T47D (cell line): ENCODE measurements around the gene KLK10.

Experiments
- DNase-seq, 2 experiments: peaks; one replicate each; pipeline versions ENCODE4 v3.0.0 to v3.0.0-alpha.2; 2011 to 2012; ENCODE audit warnings: low read depth in 1 of 2, low spot score in 1 of 2
- JUND ChIP-seq: IDR thresholded peaks from 2 replicates; pipeline ENCODE4 v1.6.1; 2012; ENCODE audit warnings: low read depth
- in situ Hi-C: cut with HindIII; loops from 2 replicates; pipeline ENCODE4 v1.10.0; 2016; ENCODE audit warnings: low sequenced_read_pairs, low pct_unique_long_range_greater_than_20kb

KLK10 gene

DNA sequence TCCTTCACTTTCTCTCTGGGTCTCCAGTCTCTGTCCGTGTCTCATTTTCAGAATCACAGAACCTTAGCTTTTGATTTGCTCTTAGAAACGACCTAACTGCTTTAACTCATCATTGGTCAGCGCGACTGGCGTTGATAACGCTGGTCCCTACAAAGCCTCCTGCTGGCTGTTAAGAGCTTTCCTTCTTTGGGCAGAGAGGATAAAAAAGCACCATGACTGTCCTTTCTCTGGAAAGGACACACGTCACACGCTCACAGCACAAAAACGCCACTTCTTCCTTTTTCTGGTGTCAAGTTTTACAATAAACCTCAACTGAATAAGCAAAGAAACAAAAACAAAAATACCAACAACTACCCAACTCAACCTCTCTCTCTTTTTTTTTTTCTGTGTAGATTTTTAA, 17.0 kb upstream of the KLK10 start:
- in situ Hi-C loops, result no loop called here
- no peak for DNase-seq
- no peak for TF ChIP-seq JUND

DNA sequence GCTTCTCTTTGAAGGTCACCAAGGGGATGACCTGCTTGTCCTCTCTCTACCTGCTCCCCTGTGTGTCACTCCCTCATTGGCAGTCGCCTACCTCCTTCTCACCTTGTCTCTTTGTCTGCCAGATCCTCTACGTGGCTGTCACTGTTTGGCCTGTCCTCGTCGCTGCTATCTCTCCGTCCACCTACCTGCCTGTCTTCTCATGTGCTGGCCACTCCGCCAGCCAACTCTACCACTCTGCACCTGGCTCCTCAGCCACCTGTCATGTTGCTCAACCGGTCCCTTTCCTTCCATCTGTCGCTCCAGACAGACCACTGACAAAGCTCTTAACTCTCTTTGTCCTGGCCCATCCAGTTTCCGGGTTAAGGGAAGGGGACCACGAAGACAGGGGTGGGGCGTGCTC, 15.2 kb upstream of the KLK10 start, which contains the start of gene KLK12:
KLK12 (minus strand) TSS at position 299 of the 400 bp plus-strand sequence. CDS start 381 bp downstream, outside the sequence.
- no peak for DNase-seq
- in situ Hi-C loops, result no loop called here
- no peak for TF ChIP-seq JUND

DNA sequence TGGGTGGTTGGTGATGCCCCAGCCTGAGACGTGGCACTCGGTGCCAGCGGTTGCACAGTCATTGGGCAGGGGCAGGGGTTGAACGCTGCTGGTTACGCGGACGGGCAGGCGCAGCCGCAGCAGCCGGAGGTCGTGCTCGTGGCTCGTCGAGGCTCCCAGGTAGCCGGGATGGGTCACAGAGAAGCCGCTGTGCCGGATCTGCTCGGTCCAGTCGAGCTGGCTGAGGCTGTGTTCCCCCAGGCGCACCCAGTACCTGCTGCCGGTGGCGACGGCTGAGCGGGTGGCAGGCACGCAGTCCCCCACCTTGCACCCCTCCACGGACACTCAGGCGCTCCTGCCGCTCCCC, 12.3 kb upstream of the KLK10 start:
- TF ChIP-seq JUND, result no peak
- in situ Hi-C loops, result no loop called here
- no peak for DNase-seq

DNA sequence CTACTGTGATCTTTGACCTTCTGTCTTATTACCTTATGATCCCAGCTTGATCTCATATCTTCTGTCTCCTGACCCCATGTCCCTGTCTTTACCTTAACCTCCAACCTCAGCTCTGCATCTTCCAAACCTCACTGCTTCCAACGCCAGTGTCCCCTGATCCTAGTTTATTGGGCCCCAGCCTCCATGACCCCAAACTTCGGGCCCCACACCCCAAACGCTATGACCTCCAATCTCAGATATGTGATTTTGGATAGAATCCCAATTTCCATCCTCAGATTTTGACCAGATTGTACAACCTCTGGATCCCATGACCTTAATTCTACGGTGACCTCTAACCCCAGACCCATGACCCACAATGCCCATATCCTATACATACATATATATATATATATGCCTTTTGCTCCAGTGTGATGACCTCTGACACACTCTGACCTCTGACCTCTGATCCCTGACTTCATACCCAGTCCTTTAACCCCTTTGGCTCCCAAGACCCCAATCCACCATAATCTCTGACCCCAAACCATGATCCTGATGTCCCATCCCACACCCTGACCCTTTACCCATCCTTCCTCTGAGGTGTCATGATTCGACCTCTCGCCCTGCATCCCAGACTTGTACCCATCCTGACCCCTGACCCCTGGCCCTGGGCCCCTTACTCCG, 11.8 kb upstream of the KLK10 start:
- TF ChIP-seq JUND, result no peak
- DNase-seq, result no peak
- in situ Hi-C loops, result no loop called here

DNA sequence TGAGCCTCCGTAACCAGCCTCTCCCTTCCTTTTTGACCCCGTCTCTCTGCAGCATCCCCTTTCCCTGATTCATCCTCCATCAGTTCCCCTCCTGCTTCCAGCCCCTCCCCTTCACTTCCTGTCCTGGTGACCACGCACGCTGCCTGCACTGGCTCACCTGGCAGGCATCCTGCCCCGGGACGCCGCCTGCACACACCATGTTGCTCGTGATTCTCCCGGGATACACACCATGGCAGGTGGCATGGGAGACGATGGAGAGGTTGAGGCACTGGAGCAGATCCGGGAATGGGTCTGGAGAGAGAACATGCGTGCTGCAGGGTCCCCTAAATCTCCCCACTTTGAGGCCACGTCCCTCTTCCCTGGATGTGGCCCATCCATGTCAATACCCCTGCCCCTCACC, 11.1 kb upstream of the KLK10 start:
- DNase-seq, result no peak
- in situ Hi-C loops, result no loop called here
- no peak for TF ChIP-seq JUND

DNA sequence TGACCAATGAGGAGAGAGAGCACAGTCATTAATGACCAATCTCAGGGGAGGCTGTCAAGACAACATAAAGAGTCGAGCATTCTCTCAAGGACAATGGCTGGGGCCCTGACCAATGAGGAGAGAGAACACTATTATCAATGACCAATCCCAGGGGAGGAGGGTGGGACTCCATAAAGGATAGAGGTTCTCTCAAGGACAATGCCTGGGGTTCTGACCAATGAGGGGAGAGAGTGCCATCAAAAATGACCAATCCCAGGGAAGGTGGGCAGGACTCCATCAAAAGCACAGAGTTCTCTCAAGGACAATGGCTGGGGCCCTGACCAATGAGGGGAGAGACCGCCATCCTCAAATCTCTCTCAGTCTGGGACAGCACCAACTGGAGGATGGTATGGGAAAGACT, 10.2 kb upstream of the KLK10 start:
- TF ChIP-seq JUND, result no peak
- DNase-seq, result peak in 1 of 2 experiments; percentile 60
- in situ Hi-C loops, result no loop called here

DNA sequence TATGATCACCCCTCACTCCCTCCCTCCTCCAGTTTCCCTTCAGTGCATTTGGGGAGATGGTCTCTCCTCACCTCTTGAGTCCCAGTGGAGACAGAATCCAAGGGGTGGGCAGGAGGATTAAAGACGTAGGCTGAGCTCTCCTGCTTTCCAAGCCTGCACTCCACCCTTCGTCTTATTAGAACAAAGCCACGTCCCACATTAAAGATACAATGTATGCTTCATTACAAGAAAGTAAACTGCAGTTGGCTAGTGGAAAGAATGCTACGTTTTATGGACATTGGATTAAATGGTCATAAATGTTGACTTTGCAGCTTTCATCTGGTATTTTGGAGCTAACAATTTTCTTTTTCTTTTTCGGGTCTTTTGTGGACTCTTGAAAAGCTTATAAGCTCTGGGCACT, 8.4 kb upstream of the KLK10 start:
- in situ Hi-C loops, result no loop called here
- no peak for DNase-seq
- no peak for TF ChIP-seq JUND

DNA sequence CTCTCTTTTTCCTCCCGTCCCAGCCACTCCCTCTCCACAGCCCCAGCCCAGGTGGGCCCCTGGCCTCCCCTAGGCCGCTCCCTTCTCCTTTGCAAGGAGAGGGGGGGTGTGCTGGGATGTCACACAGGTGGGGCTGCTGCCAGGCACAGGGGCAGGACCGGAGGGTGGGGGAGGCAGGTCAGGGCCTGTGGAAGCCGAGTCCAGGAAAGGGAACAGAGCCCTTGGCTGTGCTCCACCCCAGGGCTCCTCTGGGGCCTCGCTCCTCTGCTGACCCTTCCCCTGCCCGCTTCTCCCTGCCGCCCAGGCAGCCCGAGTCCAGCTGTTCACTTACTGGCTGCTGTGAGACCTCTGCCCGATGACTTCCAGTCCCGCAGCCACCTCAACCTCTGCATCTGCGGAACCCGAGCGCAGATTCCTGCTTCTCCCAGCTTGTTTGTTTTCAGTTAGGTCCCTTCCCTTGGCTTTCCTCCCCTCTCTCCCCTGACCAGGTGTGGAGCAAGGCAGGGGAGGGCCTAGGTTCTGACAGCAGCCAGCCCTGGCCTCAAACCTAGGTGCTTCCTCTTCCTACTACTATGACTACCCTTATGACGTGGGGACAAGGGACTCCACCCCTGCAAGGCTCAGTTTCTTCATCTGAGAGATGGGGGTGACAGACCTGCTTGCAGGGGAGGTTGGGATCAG, 7.8 kb upstream of the KLK10 start:
- no peak for TF ChIP-seq JUND
- DNase-seq, result no peak
- in situ Hi-C loops, result no loop called here

DNA sequence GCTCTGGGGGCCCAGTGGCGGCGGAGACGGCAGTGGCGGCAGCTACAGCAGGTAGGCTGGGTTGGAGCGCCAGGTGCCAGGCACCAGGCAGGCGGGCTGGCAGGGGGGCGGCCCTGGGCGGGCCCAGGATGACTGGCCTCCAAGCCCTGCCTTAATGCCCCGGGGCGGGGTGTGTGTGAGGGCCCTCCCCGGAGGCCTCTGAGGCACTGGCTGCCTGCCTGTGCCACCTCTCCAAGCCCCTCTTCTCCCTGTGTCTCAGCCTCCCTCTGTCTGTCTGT, 7.0 kb upstream of the KLK10 start, which contains the start of gene KLK11:
KLK11 (minus strand) TSS at position 63 of the 278 bp plus-strand sequence. CDS start 985 bp downstream, outside the sequence.
- no peak for TF ChIP-seq JUND
- no peak for DNase-seq
- in situ Hi-C loops, result no loop called here

DNA sequence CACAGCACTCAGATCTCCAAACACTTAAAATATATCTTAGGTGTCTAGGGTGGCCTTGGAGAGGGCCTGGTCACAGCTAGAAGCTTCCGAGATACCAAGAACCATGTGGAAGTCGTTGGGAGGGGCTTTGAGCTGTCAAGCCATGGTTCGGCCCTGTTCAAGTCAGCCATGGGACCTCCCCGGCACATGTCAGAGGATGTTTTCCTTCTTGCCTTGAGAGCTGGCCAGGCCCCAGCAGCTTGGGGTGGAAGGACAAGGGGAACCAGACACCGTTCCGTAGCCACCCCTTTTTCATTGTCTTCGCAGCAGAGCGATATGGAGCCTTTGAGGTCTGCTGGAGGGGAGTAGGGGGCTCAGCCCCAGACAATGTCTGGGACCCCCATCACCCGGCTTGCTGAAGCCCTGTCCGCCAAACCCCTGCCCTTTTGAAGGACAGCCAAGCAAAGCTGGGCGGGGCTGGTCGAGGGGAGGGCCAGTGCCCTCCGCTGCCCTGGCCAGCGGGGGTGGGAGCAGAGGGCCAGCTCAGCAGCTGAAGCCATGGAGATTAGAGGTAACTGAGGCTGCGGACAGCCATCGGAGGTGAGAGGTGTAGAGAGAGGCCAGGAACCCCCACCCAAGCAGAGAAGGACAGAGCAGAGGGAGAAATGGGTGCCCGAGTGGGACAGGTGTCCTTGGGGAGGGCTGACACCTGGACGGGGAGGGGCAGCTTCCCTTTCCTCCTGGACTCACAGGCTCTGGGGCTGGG, 6.5 kb upstream of the KLK10 start:
- no peak for TF ChIP-seq JUND
- in situ Hi-C loops, result no loop called here
- DNase-seq, result no peak

DNA sequence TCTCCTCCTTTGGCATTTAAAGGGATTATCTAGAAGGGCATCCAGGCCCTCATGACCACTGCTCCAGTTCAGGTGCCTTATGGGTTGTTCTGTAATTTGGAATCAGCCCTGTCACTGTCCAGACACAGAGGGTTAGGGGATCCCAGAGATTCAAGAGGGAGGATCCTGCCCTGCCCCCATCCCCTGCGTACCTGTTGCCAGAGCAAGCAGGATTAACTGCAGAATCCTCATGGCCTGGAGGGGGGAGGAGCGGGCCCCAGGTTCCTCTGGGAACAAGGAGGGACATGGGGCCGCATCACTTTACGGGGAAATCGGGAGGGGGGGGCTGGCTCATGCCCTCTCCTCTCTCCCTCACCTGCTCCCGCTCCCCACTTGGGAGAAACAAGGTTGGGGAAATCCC, 5.9 kb upstream of the KLK10 start:
- in situ Hi-C loops, result no loop called here
- DNase-seq, result no peak
- TF ChIP-seq JUND, result no peak

DNA sequence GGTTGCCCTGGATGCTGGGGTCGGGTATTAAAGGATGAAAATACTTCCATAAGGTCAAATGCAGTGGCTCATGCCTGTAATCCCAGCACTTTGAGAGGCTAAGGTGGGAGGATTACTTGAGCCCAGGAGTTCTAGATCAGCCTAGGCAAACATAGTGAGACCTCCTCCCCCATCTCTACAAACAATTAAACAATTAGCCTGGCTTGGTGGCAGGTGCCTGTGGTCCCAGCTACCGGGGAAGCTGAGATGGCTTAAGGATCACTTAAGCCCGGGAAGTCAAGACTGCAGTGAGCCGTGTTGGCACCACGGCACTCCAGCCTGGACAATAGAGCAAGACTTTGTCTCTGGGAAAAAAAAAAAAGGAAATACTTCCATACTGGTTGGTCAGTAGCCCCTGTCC, 5.4 kb upstream of the KLK10 start:
- DNase-seq, result peak in 1 of 2 experiments; percentile 62
- in situ Hi-C loops, result no loop called here
- TF ChIP-seq JUND, result no peak

DNA sequence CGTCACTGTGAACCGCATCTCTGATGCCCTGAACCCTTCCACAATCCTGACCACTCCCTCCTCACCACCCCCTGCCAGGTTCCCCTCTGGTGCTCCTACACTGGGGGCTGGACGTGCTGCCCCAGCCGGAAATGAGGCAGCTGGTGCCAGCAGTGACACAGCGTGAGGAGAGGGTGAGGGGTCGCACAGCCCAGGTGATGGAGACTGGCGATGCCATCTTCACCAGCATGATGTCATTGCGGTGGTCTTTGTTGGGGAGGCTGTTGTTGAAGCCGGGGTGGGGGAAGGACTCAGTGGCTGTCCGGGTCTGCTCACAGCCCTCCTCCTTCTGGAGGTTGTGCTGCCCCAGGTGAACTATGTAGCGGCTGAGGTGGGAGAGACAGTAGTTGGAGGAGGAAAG, 4.4 kb upstream of the KLK10 start:
- TF ChIP-seq JUND, result no peak
- in situ Hi-C loops, result no loop called here
- no peak for DNase-seq
